ENCODE measurements around the gene ANAPC2. TPM values are rescaled to one million over a fixed set of nuclear protein-coding genes. Genes with fewer than 3 reads are reported as not detected.

ANAPC2 gene
- total and polyA plus RNA-seq, 7 donors: 12.5 to 49.3 (median 23.2) TPM

GRCh38 chr9:137218754-137219271 lies 30.5 kb upstream of the ANAPC2 start:
- H3K9me3 ChIP-seq: no peaks in the 10 kb centered on the region
- intact Hi-C loops (cut with DNase I): no loop called here

GRCh38 chr9:137218212-137218753 lies 29.9 kb upstream of the ANAPC2 start:
- no peak overlapping the region for H3K27ac ChIP-seq
- H3K27me3 ChIP-seq: no peaks in the 10 kb centered on the region
- intact Hi-C loops (cut with DNase I): no loop called here
- peaks cover 0 to 15% (median 0%) of the 10 kb centered on the region in 4 donors for H3K36me3 ChIP-seq
- no peaks in the 10 kb centered on the region for H3K9me3 ChIP-seq
- TF ChIP-seq EP300 (IDR thresholded peaks at IDR 0.05): no peak
- TF ChIP-seq, protein P1, sequence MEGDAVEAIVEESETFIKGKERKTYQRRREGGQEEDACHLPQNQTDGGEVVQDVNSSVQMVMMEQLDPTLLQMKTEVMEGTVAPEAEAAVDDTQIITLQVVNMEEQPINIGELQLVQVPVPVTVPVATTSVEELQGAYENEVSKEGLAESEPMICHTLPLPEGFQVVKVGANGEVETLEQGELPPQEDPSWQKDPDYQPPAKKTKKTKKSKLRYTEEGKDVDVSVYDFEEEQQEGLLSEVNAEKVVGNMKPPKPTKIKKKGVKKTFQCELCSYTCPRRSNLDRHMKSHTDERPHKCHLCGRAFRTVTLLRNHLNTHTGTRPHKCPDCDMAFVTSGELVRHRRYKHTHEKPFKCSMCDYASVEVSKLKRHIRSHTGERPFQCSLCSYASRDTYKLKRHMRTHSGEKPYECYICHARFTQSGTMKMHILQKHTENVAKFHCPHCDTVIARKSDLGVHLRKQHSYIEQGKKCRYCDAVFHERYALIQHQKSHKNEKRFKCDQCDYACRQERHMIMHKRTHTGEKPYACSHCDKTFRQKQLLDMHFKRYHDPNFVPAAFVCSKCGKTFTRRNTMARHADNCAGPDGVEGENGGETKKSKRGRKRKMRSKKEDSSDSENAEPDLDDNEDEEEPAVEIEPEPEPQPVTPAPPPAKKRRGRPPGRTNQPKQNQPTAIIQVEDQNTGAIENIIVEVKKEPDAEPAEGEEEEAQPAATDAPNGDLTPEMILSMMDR (IDR thresholded peaks at IDR 0.05): no peak
- no peak for TF ChIP-seq POLR2AphosphoS5 (IDR thresholded peaks at IDR 0.05)
- no peak for TF ChIP-seq POLR2A (IDR thresholded peaks at IDR 0.05)
- no peak overlapping the region for H3K4me3 ChIP-seq
- H3K4me1 ChIP-seq: peaks cover 0 to 25% (median 17%) of the 10 kb centered on the region in 4 donors
- WGBS, 2 donors: 56 to 90% methylated on average over 30 of the region's 30 CpGs
- no peak for DNase-seq

More at GRCh38 chr9:137218754-137219271, 30.5 kb upstream of the ANAPC2 start:
- TF ChIP-seq POLR2AphosphoS5 (IDR thresholded peaks at IDR 0.05): peak in 1 of 4 donors; percentile 32
- TF ChIP-seq, protein P1 (IDR thresholded peaks at IDR 0.05): no peak
- Histone ChIP-seq H3K36me3 (peaks cover 0 to 15% (median 0%) of the 10 kb centered on the region in 4 donors), H3K4me1 (peaks cover 0 to 26% (median 19%) of the 10 kb centered on the region in 4 donors), H3K27me3 (no peaks in the 10 kb centered on the region), H3K4me3 (no peak overlapping the region), H3K27ac (no peak overlapping the region)
- no peak for DNase-seq
- WGBS, 2 donors: 26 to 71% methylated on average over 12 of the region's 12 CpGs

DNA sequence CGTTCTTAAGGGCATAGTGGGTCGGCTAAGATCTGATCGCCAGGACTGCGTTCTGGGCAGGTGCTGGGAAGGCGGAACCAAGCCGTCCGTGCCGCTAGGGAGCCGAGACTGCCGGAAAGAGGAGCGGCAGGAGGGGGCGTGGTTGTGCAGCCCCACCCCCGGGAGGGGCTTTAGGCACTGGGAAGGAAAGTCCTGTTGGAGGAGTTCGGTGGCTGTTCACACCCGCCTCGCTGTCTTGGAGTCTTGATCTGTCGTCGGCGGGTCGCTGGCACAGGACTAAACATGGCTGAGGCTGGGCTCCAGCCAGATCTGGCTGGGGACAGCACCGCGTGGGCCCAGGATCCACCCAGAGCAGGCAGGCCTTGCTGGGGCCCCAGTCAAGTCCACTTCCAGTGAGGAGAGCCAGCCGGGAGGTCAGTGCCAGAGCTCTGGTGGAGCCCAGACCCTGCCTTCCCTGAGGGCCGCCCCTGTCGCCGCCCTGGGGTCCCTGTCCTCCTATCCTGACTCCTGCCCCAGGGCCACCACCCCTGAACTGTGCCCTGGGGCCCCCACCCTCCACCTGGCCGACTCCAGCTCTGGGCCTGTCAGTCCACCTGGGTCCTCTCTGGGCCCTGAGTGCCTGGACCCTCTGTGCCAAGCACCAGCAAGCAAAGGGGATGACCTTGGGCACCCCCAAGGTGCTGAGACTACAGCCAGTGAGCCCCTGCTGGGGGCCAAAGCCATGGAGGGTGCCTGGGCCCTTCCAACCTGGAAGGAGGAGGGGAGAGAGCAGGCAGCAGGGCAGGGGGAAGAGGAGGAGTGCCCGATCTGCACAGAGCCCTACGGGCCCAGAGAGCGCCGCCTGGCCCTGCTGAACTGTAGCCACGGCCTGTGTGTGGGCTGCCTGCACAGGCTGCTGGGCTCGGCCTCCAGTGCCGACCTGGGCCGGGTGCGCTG lies 29.2 kb upstream of the ANAPC2 start:
- H3K4me3 ChIP-seq: peak overlapping the region in 2 of 4 donors; percentile 7 to 9
- 16 to 66% methylated on average over 36 of the region's 36 CpGs for WGBS, 2 donors

DNA sequence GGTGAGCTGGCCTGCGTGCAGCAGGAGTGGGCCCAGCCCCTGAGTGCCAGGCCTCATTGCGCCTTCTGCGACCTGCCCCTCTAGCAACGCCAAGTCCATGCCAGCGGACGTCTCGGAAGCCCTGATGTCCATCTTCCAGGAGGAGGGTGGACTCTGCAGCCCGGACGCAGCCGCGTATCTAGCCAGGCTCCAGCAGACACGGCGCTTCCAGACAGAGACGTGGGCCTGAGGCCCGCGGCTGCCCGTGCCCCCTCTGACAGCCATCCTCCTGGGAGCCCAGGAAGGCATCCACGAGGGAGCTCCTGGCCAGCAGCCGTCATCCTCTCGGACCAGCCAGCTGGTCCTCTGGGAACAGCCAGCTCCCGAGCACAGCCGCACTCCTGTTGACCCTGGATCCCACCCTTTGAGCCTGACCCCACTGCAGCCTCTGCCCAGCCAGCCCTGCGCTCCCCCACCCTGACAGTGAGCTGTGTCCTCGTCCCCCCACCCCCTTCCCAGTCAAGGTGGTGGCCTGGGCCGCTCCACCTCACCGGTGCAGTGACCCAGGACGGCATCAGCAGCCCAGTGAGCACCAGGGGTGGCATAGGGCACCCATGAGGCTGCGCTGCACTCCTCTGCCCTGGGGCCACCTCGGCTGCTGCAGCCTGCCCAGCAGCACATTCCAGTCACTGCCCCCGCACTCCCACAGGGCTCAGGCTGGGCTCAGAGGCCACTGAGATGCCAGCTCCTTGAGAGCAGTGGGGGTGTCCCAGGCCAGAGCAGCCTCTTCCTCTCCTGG lies 28.0 kb upstream of the ANAPC2 start:
- Histone ChIP-seq H3K27me3 (no peaks in the 10 kb centered on the region), H3K9me3 (no peaks in the 10 kb centered on the region), H3K27ac (no peak overlapping the region), H3K36me3 (peaks cover 0 to 15% (median 0%) of the 10 kb centered on the region in 4 donors), H3K4me1 (peaks cover 0 to 11% (median 4%) of the 10 kb centered on the region in 4 donors), H3K4me3 (no peak overlapping the region)
- TF ChIP-seq, protein P1 (IDR thresholded peaks at IDR 0.05): no peak
- TF ChIP-seq POLR2AphosphoS5 (IDR thresholded peaks at IDR 0.05) (no peak), EP300 (IDR thresholded peaks at IDR 0.05) (no peak), POLR2A (IDR thresholded peaks at IDR 0.05) (no peak)
- no peak for DNase-seq
- intact Hi-C loops (cut with DNase I): no loop called here
- WGBS, 2 donors: 92 to 95% methylated on average over 30 of the region's 30 CpGs

More for the DNA sequence above, 29.2 kb upstream of the ANAPC2 start:
- Histone ChIP-seq H3K27ac (peak overlapping the region in 2 of 4 donors; percentile 6 to 35), H3K36me3 (peaks cover 0 to 15% (median 0%) of the 10 kb centered on the region in 4 donors), H3K27me3 (no peaks in the 10 kb centered on the region), H3K4me1 (peaks cover 0 to 19% (median 12%) of the 10 kb centered on the region in 4 donors), H3K9me3 (no peaks in the 10 kb centered on the region)
- TF ChIP-seq, protein P1 (IDR thresholded peaks at IDR 0.05): no peak
- peak in 1 of 4 donors; percentile 56 for TF ChIP-seq POLR2AphosphoS5 (IDR thresholded peaks at IDR 0.05)
- TF ChIP-seq POLR2A (IDR thresholded peaks at IDR 0.05): peak in 1 of 2 donors; percentile 68
- intact Hi-C loops (cut with DNase I): no loop called here
- no peak for DNase-seq

All from sigmoid colon (tissue), 7 donors.